ENCODE measurements around the gene WDR90. TPM values are rescaled to one million over a fixed set of nuclear protein-coding genes. Genes with fewer than 3 reads are reported as not detected.

The WDR90 gene
- total and polyA plus RNA-seq, 2 experiments from 2014 or later = 25.9 to 42.2 TPM

GRCh38 chr16:662597-662996 is 13.4 kb downstream of the WDR90 start:
- Mint-ChIP-seq H3K27ac (no peak overlapping the region), H3K4me1 (no peaks in the 10 kb centered on the region)

More at GRCh38 chr16:662597-662996, 13.4 kb downstream of the WDR90 start:
- H3K27me3 Mint-ChIP-seq (ENCODE audit: insufficient read depth, low read depth, poor library complexity) = peaks cover 4% of the 10 kb centered on the region
- Histone ChIP-seq H3K27me3 (ENCODE audit: insufficient read depth) (no peaks in the 10 kb centered on the region), H3K4me3 (no peak overlapping the region), H3K9me2 (ENCODE audit: insufficient read depth) (no peaks in the 10 kb centered on the region), H3F3A (replicated peaks; ENCODE audit: low read depth) (0 out of 2 replicates have a peak, but pooled peaks cover 4% of the 10 kb centered on the region), H3K4me2 (no peak overlapping the region), H2AFZ (no peak overlapping the region), H3K4me1 (ENCODE audit: insufficient read depth) (no peaks in the 10 kb centered on the region), H3K79me2 (replicated peaks; ENCODE audit: insufficient read depth) (no peaks in the 10 kb centered on the region), H4K20me1 (replicated peaks; ENCODE audit: insufficient read depth) (no peaks in the 10 kb centered on the region), H3K36me3 (ENCODE audit: insufficient read depth) (no peaks in the 10 kb centered on the region), H3K27ac (ENCODE audit: low read depth) (no peak overlapping the region)
- peaks cover 8% of the 10 kb centered on the region; the same call in 1 of the 3 replicates for H3K36me3 Mint-ChIP-seq (ENCODE audit: low read depth)
- no peaks in the 10 kb centered on the region; the same call in 2 of the 3 replicates for H3K9me3 Mint-ChIP-seq
- no peak for DNase-seq (ENCODE audit: low spot score)
- no peak overlapping the region for H3K4me3 Mint-ChIP-seq
- ATAC-seq = no peak
- no peak for TF ChIP-seq POLR2AphosphoS5 (IDR thresholded peaks at IDR 0.05; ENCODE audit: low read depth)
- TF ChIP-seq STAT1 (IDR thresholded peaks at IDR 0.05; ENCODE audit: unreplicated experiment) = no peak
- TF ChIP-seq JUNB (IDR thresholded peaks at IDR 0.05; ENCODE audit: unreplicated experiment) = no peak
- TF ChIP-seq REST (IDR thresholded peaks at IDR 0.05; ENCODE audit: unreplicated experiment) = no peak
- TF ChIP-seq ZNF331 (CRISPR knock-in tag; IDR thresholded peaks at IDR 0.05; ENCODE audit: low read depth) = no peak
- no peak for TF ChIP-seq ZNF114 (CRISPR knock-in tag; IDR thresholded peaks at IDR 0.05)
- TF ChIP-seq CTCF (conservative IDR thresholded peaks at IDR 0.05; ENCODE audit: low read depth in 2 of 2) = no peak
- no peak for TF ChIP-seq ZNF462 (CRISPR knock-in tag; IDR thresholded peaks at IDR 0.05)
- TF ChIP-seq NANOG (IDR thresholded peaks at IDR 0.05; ENCODE audit: borderline replicate concordance) = no peak
- TF ChIP-seq ETS1 (IDR thresholded peaks at IDR 0.05) = no peak
- no peak for TF ChIP-seq EZH2phosphoT487 (IDR thresholded peaks at IDR 0.05; ENCODE audit: unreplicated experiment)
- TF ChIP-seq CREB1 (CRISPR knock-in tag; IDR thresholded peaks at IDR 0.05; ENCODE audit: low read depth) = no peak
- no peak for TF ChIP-seq EZH2 (IDR thresholded peaks at IDR 0.05; ENCODE audit: low read depth, unreplicated experiment)
